ENCODE measurements around the gene GNAS.
"Not testable (repeated sequence)": the region's sequence is repeated elsewhere in the genome, so short reads cannot be mapped to it uniquely, and the experiment has no call there.

The GNAS gene

DNA sequence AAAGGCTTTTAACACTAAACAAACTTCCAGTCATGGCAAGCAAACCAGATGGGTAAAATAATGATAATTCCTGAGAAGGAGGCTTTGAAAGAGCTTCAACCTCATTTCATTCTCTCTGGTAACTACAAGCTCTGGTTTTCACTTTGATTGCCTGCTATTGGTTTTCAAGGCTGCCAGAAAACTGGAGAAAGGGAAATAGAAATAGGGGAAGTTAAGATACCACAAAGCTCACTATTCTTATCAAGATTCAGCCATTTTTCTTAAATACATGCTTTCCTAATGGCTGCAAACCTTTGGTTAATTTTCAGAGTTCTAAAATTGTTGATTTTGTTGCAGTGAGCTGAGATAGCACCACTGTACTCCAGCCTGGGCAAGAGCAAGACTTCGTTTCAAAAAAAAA is 86.0 kb downstream of the GNAS start:
- DNase-seq, result no peak

- DNase-seq, result no peak
These were observed 89.0 kb downstream of the GNAS start for GRCh38 chr20:58941471-58941870.

- no peak for DNase-seq
These were observed 90.0 kb downstream of the GNAS start for GRCh38 chr20:58942549-58942948.

DNA sequence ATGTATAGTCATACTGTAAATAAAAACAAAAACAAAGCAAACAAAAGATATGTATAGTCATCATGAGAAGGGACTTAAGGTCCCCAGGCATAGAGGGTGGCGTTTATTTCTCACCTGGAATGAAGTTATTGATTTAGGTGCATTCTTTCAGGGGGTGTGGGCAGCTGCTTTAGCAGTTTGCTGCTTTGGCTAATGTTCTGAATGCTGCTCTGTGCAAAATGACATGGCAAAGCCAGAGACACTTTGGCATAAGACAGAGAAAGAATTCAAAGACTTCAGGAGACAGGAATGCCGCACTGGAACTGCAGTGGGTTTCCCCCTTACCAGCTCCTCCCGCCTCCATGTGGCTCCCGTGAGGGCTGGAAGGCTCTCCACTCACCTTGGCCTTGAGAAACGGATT is 92.1 kb downstream of the GNAS start:
- DNase-seq, result no peak

DNA sequence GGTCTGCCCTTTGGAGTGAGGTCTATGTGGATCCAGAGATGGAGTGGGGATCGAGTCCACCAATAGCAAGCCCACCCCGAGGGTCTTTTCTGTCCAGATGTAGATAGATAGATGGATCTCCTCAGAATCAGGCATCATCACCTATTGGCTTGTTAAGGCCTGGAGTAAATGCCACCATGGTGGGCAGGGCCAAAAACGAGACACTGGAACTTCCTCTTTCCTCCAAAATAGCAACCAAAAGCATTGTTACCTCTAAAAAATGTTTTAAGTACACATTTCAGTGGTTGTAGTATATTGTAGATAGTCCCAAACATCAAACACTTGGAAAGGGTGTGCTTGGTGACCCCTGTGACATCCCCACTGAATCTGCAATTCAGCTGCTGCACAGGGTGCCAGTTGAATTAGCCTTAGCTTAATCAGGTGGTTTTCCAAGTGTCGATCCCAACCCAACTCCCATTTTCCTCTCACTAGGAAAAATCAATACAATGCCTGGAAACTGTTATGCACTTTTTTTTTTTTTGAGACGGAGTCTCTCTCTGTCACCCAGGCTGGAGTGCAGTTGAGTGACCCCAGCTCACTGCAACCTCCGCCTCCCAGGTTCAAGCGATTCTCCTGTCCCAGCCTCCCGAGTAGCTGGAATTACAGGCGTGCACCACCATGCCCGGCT is 93.6 kb downstream of the GNAS start:
- no peak for DNase-seq

DNA sequence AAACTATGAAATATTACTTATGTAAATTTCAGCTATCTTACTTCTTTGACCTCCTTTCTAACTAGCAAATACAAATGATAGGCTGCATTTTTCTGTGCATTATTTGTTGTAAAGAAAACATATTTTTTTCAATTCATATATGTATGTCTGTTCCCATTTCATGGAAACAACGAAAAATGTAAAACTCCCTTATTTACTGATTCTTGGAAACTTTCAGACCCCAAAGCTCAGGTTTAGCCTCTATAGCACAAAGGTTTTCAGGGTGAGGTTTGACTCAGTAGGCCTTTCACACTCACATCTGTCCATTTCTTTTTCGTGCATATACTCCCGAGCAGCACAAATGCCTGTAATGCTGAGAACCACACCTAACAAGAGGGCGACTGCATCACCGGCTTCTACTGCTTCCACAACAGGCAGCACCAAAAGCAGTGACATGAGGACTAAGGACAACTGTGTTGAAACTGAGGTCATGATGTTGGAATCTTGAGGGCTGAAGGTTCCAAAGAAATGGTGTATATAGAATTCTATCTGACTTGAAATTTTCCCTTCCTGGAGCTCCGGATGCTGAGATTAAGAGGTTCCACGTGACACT is 95.4 kb downstream of the GNAS start:
- not testable (repeated sequence) for DNase-seq

DNA sequence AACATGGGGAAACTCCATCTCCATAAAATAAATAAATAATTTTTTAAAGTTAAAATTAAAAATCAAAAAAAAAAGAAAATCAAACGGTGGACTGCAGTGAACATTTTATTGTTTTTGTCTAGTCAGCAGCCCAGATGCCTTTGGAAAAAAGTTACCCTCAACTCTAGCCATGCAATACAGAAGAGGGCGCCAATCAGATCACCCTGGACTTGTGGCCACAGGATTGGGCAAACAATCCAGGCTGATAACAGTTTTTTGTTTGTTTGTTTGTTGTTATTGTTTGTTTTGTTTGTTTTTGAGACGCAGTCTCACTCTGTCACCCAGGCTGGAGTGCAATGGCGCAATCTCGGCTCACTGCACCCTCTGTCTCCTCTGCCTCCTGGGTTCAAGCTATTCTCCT is 98.1 kb downstream of the GNAS start:
- no peak for DNase-seq

GRCh38 chr20:58953050-58953449 is 100.5 kb downstream of the GNAS start:
- no peak for DNase-seq

GRCh38 chr20:58956078-58956477 is 103.6 kb downstream of the GNAS start:
- no peak for DNase-seq

DNA sequence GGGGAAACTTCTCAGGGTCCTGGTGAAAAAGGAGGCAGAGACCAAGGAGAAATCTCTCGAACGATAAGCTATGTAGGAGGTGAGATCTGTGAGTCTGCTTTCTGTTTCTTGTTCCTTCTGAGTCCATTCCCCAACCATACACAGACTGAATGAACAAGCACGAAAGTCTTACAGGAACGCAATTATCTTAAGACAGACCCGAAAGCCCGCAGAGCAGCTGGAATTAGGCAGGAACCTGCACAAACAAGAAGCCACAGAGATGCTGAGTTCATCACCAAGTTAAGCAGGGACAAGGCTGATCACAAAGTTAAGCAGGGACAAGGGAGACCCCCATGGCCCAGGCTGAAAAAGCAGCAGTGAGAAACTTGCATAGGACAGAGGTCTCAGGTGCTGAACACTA is 107.1 kb downstream of the GNAS start:
- no peak for DNase-seq

All from SHP77 (cell line).